HepG2 (cell line): Measurements from ENCODE around the gene GCG.

ENCODE experiments used
- ATAD3A ChIP-seq: sonication (generic); formaldehyde crosslinking; IDR thresholded peaks from 2 replicates; pipeline ENCODE4 v1.4.0; 2020; ENCODE audit warnings: missing genetic modification reagents
- BHLHE40 ChIP-seq: IDR thresholded peaks from 2 replicates; pipeline ENCODE4 v1.6.1; 2011; ENCODE audit warnings: low read length, improper control_type of control experiment
- EP300 ChIP-seq, 3 experiments: sonication (generic) in 1 of 3; formaldehyde crosslinking in 1 of 3; IDR thresholded peaks; 2 replicates each; pipeline versions ENCODE4 v1.5.1 to v1.6.1; 2011 to 2020; ENCODE audit warnings: low read depth in 2 of 3, low read length in 2 of 3, borderline replicate concordance in 1 of 3, improper control_type of control experiment in 1 of 3, mild to moderate bottlenecking in 1 of 3, missing genetic modification reagents in 1 of 3, moderate library complexity in 1 of 3
- FOXJ3 ChIP-seq: sonication (generic); formaldehyde crosslinking; IDR thresholded peaks from 2 replicates; pipeline ENCODE4 v1.4.0; 2020; ENCODE audit warnings: missing genetic modification reagents, mild to moderate bottlenecking, borderline replicate concordance
- KDM5A ChIP-seq: fragments of 200-600 bp; sonication (generic); IDR thresholded peaks from 2 replicates; pipeline ENCODE4 v1.7.0; 2018; ENCODE audit warnings: antibody characterized with exemption, mild to moderate bottlenecking, low read length, borderline replicate concordance
- POLR2AphosphoS5 ChIP-seq: IDR thresholded peaks from 2 replicates; pipeline ENCODE4 v1.6.1; 2012; ENCODE audit warnings: low read depth, low read length
- PTBP1 ChIP-seq: fragments of 200-400 bp; formaldehyde crosslinking; IDR thresholded peaks from 2 replicates; pipeline ENCODE4 v1.6.1; 2018; ENCODE audit warnings: low read length, low read depth; ENCODE audit not compliant: poor library complexity, severe bottlenecking
- SRY ChIP-seq: sonication (generic); formaldehyde crosslinking; IDR thresholded peaks from 2 replicates; pipeline ENCODE4 v1.8.0; 2022; ENCODE audit warnings: mild to moderate bottlenecking, missing genetic modification reagents
- ZNF17 ChIP-seq: sonication (generic); formaldehyde crosslinking; IDR thresholded peaks from 2 replicates; pipeline ENCODE4 v1.5.0; 2020; ENCODE audit warnings: mild to moderate bottlenecking, missing genetic modification reagents
- ZNF720 ChIP-seq: sonication (generic); formaldehyde crosslinking; IDR thresholded peaks from 2 replicates; pipeline ENCODE4 v1.4.0; 2020; ENCODE audit warnings: missing genetic modification reagents

- TF ChIP-seq ZNF17 (CRISPR knock-in tag) (no peak), EP300 (IDR thresholded peaks at IDR 0.05; ENCODE audit: low read depth in 2 of 2, low read length in 2 of 2) (no peak), EP300 (CRISPR knock-in tag; IDR thresholded peaks at IDR 0.05; ENCODE audit: borderline replicate concordance) (no peak), ZNF720 (no peak), FOXJ3 (CRISPR knock-in tag) (no peak), PTBP1 (no peak), BHLHE40 (no peak), ATAD3A (CRISPR knock-in tag) (no peak), SRY (CRISPR knock-in tag) (no peak), POLR2AphosphoS5 (no peak), KDM5A (no peak)
Measured at GRCh38 chr2:162196638-162197037, 44.6 kb upstream of the GCG start.
